ENCODE results near the gene TH. TPM values are rescaled to one million over a fixed set of nuclear protein-coding genes. Genes with fewer than 3 reads are reported as not detected.

TH gene
- polyA plus RNA-seq, 3 donors = not detected

DNA sequence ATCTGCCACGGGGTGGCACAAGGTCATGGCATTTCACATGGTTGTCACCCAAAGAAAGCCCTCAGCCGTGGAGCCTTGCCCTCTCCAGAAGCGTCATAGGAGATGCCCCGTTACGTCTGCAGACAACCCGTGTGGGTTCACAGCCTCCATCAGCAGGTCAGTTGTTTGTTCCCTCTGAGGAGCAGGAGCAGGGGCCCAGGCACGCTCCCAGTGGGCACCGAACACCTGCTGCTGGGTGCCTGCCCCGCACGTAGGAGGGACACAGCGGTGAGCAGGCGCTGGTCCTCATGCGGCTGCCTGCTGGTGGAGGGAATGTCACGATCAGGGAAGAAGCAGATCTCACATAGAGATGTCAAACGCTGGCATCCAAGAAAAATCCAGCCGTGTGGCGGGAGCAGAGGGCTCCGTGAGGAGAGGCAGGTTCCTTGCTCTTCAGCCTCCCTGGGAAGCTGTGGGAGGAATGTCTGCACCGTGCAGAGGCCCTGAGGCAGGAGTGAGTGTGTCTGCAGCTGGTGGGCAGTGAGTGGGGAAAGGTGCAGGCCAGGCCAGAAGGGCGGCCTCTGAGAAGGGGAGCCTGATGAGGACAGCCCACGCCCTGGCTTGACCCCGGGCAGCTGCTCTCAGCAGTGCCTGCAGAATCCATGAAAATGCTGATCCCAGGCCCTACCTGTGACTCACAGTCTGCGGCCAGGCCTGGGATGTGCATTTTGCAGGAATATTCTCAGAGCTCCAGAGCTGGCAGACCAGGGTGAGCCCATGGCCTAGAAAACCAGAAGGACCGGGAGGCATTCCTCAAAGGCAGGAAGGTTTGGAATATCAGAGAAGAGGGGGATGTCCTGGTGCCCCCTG lies 36.4 kb upstream of the TH start:
- H4K20me1 ChIP-seq (ENCODE audit: insufficient read depth, low read length) = no peaks in the 10 kb centered on the region
- Mint-ChIP-seq H3K4me1 (no peaks in the 10 kb centered on the region), H3K9me3 (peaks cover 3 to 10% (median 7%) of the 10 kb centered on the region in 7 donors), H3K4me3 (no peak overlapping the region), H3K36me3 (no peaks in the 10 kb centered on the region), H3K27ac (no peak overlapping the region), H3K27me3 (ENCODE audit: low read depth in 3 of 3) (peaks cover 2 to 4% (median 4%) of the 10 kb centered on the region in 3 donors)
- H3K79me2 ChIP-seq (ENCODE audit: insufficient read depth, low read length) = no peaks in the 10 kb centered on the region
- H3K4me2 ChIP-seq (replicated peaks; ENCODE audit: extremely low read depth, low read length, poor library complexity, severe bottlenecking) = no peak overlapping the region
- H3K27ac ChIP-seq (ENCODE audit: low read depth in 1 of 2, low read length in 2 of 2) = no peak overlapping the region
- no peaks in the 10 kb centered on the region for H3K36me3 ChIP-seq (replicated peaks in 1 of 2; ENCODE audit: control insufficient read depth in 1 of 2, insufficient read depth in 2 of 2, low read length in 2 of 2)
- no peak overlapping the region for H2AFZ ChIP-seq (ENCODE audit: insufficient read depth, low read depth, low read length, poor library complexity, severe bottlenecking)
- intact Hi-C loops (cut with micrococcal nuclease) = no loop called here
- no peak for DNase-seq
- H3K9me3 ChIP-seq (replicated peaks in 1 of 2; ENCODE audit: control insufficient read depth in 1 of 2, insufficient read depth in 1 of 2, low read length in 2 of 2) = peaks cover 4 to 7% of the 10 kb centered on the region in 2 donors
- H3K4me1 ChIP-seq (ENCODE audit: control insufficient read depth in 1 of 2, insufficient read depth in 2 of 2, low read length in 2 of 2) = no peaks in the 10 kb centered on the region
- H3K4me3 ChIP-seq (replicated peaks in 1 of 3; ENCODE audit: low read depth in 2 of 3, low read length in 3 of 3) = no peak overlapping the region
- H3K27me3 ChIP-seq (ENCODE audit: control insufficient read depth in 2 of 2, insufficient read depth in 2 of 2, low read length in 2 of 2) = no peaks in the 10 kb centered on the region
- TF ChIP-seq, protein P1, sequence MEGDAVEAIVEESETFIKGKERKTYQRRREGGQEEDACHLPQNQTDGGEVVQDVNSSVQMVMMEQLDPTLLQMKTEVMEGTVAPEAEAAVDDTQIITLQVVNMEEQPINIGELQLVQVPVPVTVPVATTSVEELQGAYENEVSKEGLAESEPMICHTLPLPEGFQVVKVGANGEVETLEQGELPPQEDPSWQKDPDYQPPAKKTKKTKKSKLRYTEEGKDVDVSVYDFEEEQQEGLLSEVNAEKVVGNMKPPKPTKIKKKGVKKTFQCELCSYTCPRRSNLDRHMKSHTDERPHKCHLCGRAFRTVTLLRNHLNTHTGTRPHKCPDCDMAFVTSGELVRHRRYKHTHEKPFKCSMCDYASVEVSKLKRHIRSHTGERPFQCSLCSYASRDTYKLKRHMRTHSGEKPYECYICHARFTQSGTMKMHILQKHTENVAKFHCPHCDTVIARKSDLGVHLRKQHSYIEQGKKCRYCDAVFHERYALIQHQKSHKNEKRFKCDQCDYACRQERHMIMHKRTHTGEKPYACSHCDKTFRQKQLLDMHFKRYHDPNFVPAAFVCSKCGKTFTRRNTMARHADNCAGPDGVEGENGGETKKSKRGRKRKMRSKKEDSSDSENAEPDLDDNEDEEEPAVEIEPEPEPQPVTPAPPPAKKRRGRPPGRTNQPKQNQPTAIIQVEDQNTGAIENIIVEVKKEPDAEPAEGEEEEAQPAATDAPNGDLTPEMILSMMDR (IDR thresholded peaks at IDR 0.05) = no peak
- no peak overlapping the region for H3K9ac ChIP-seq (ENCODE audit: insufficient read depth, low read length, poor library complexity, severe bottlenecking)
- 82% methylated on average over 24 of the region's 24 CpGs for WGBS (ENCODE audit: insufficient coverage)

DNA sequence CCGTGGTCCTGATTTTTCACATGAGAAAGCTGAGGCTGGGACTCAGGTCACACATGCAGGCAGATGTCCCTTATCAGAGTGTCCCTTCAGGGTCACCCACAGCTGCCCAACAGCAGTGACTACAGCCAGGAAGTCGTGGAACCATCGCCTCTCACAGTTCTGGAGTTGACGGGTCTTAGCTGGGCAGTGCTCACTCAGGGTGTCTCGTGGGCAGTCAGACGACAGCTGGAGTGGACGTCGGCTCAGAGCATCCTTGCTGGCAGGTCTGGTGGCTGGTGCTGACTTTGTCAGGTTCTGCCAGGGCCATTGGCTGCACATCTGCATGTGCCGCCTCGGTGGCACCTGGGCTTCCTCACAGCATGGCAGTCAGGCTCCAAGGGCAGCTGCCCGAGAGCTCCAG lies 35.6 kb upstream of the TH start:
- no peaks in the 10 kb centered on the region for H3K79me2 ChIP-seq (ENCODE audit: insufficient read depth, low read length)
- 96% methylated on average over 10 of the region's 11 CpGs for WGBS (ENCODE audit: insufficient coverage)
- peaks cover 2 to 4% (median 4%) of the 10 kb centered on the region in 3 donors for H3K27me3 Mint-ChIP-seq (ENCODE audit: low read depth in 3 of 3)
- TF ChIP-seq, protein P1 (IDR thresholded peaks at IDR 0.05) = no peak
- H3K9me3 Mint-ChIP-seq = peaks cover 3 to 10% (median 7%) of the 10 kb centered on the region in 7 donors
- H3K4me1 ChIP-seq (ENCODE audit: control insufficient read depth in 1 of 2, insufficient read depth in 2 of 2, low read length in 2 of 2) = no peaks in the 10 kb centered on the region
- no peak overlapping the region for H3K27ac ChIP-seq (ENCODE audit: low read depth in 1 of 2, low read length in 2 of 2)
- H3K36me3 Mint-ChIP-seq = no peaks in the 10 kb centered on the region
- H3K4me3 Mint-ChIP-seq = no peak overlapping the region
- H3K36me3 ChIP-seq (replicated peaks in 1 of 2; ENCODE audit: control insufficient read depth in 1 of 2, insufficient read depth in 2 of 2, low read length in 2 of 2) = no peaks in the 10 kb centered on the region
- H4K20me1 ChIP-seq (ENCODE audit: insufficient read depth, low read length) = no peaks in the 10 kb centered on the region
- no peak overlapping the region for H2AFZ ChIP-seq (ENCODE audit: insufficient read depth, low read depth, low read length, poor library complexity, severe bottlenecking)
- H3K4me2 ChIP-seq (replicated peaks; ENCODE audit: extremely low read depth, low read length, poor library complexity, severe bottlenecking) = no peak overlapping the region
- H3K27me3 ChIP-seq (ENCODE audit: control insufficient read depth in 2 of 2, insufficient read depth in 2 of 2, low read length in 2 of 2) = no peaks in the 10 kb centered on the region
- H3K4me1 Mint-ChIP-seq = no peaks in the 10 kb centered on the region
- no peak overlapping the region for H3K4me3 ChIP-seq (replicated peaks in 1 of 3; ENCODE audit: low read depth in 2 of 3, low read length in 3 of 3)
- no peak for DNase-seq
- no peak overlapping the region for H3K27ac Mint-ChIP-seq
- intact Hi-C loops (cut with micrococcal nuclease) = no loop called here
- H3K9me3 ChIP-seq (replicated peaks in 1 of 2; ENCODE audit: control insufficient read depth in 1 of 2, insufficient read depth in 1 of 2, low read length in 2 of 2) = peaks cover 4 to 7% of the 10 kb centered on the region in 2 donors
- H3K9ac ChIP-seq (ENCODE audit: insufficient read depth, low read length, poor library complexity, severe bottlenecking) = no peak overlapping the region
